ENCODE data around the gene KRTAP4-9. TPM values are rescaled to one million over a fixed set of nuclear protein-coding genes. Genes with fewer than 3 reads are reported as not detected.
A peak's percentile ranks its signal among the peaks of the same experiment; 100 is the strongest.
"Not testable (repeated sequence)": the region's sequence is repeated elsewhere in the genome, so short reads cannot be mapped to it uniquely, and the experiment has no call there.

The KRTAP4-9 gene
- total RNA-seq, 1 experiment from 2014 or later = not detected

GRCh38 chr17:41073676-41074075 lies 31.5 kb upstream of the KRTAP4-9 start:
- H3K27me3 Mint-ChIP-seq (ENCODE audit: unreplicated experiment) = no peaks in the 10 kb centered on the region
- no peak for TF ChIP-seq CTCF (IDR thresholded peaks at IDR 0.05; ENCODE audit: unreplicated experiment)
- BruUV-seq (replicated peaks) = no TSS peak
- CTCF ChIA-PET = interaction anchor here (0.6 to 1.0 kb wide), 4 partner anchors 9 to 192 kb away, joined by 3 to 4 read pairs (median 4); partner anchors contain the start of gene KRTAP2-3
- H3K36me3 Mint-ChIP-seq (ENCODE audit: insufficient read depth, unreplicated experiment) = no peaks in the 10 kb centered on the region
- no peak overlapping the region for H3K4me3 Mint-ChIP-seq (ENCODE audit: low read depth, unreplicated experiment)
- H3K9me3 Mint-ChIP-seq (ENCODE audit: low read depth, unreplicated experiment) = peaks cover 5% of the 10 kb centered on the region
- H3K4me1 Mint-ChIP-seq (ENCODE audit: low read depth, unreplicated experiment) = peaks cover 7% of the 10 kb centered on the region
- intact Hi-C loops (cut with micrococcal nuclease; ENCODE audit: unreplicated experiment) = no loop called here
- H3K27ac Mint-ChIP-seq (ENCODE audit: unreplicated experiment) = no peak overlapping the region
- DNase-seq = no peak

DNA sequence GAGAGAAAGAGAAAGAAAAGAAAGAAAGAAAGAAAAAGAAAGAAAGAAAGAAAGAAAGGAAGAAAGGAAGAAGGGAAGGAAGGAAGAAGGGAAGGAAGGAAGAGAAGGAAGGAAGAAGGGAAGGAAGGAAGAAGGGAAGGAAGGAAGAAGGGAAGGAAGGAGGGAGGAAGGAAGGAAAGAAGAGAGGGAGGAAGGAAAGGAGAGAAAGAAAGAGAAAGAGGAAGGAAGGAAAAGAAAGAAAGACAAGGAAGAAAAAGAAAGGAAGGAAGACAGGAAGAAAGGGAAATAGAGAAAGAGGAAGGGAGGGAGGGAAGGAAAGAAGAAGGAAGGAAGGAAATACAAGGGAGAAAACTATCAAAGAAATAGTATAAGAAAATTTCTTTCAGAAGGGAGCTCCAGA lies 28.4 kb upstream of the KRTAP4-9 start:
- Mint-ChIP-seq H3K27ac (ENCODE audit: unreplicated experiment) (no peak overlapping the region), H3K9me3 (ENCODE audit: low read depth, unreplicated experiment) (peaks cover 9% of the 10 kb centered on the region), H3K4me1 (ENCODE audit: low read depth, unreplicated experiment) (peaks cover 7% of the 10 kb centered on the region), H3K4me3 (ENCODE audit: low read depth, unreplicated experiment) (no peak overlapping the region), H3K27me3 (ENCODE audit: unreplicated experiment) (no peaks in the 10 kb centered on the region), H3K36me3 (ENCODE audit: insufficient read depth, unreplicated experiment) (no peaks in the 10 kb centered on the region)
- no TSS peak for BruUV-seq (replicated peaks)
- no peak for DNase-seq
- intact Hi-C loops (cut with micrococcal nuclease; ENCODE audit: unreplicated experiment) = no loop called here
- no peak for TF ChIP-seq CTCF (IDR thresholded peaks at IDR 0.05; ENCODE audit: unreplicated experiment)
- CTCF ChIA-PET = no interaction called here

GRCh38 chr17:41082626-41083025 lies 22.6 kb upstream of the KRTAP4-9 start:
- CTCF ChIA-PET = interaction anchor here (0.8 to 1.0 kb wide), 2 partner anchors 8 to 12 kb away, joined by 3 read pairs; no protein-coding TSS in a partner anchor
- BruUV-seq (replicated peaks) = no TSS peak
- peaks cover 4% of the 10 kb centered on the region for H3K9me3 Mint-ChIP-seq (ENCODE audit: low read depth, unreplicated experiment)
- H3K4me1 Mint-ChIP-seq (ENCODE audit: low read depth, unreplicated experiment) = peaks cover 24% of the 10 kb centered on the region
- no peak overlapping the region for H3K4me3 Mint-ChIP-seq (ENCODE audit: low read depth, unreplicated experiment)
- DNase-seq = no peak
- H3K36me3 Mint-ChIP-seq (ENCODE audit: insufficient read depth, unreplicated experiment) = peaks cover 5% of the 10 kb centered on the region
- H3K27ac Mint-ChIP-seq (ENCODE audit: unreplicated experiment) = peak overlapping the region; percentile 0
- no peak for TF ChIP-seq CTCF (IDR thresholded peaks at IDR 0.05; ENCODE audit: unreplicated experiment)
- H3K27me3 Mint-ChIP-seq (ENCODE audit: unreplicated experiment) = no peaks in the 10 kb centered on the region
- intact Hi-C loops (cut with micrococcal nuclease; ENCODE audit: unreplicated experiment) = no loop called here

- H3K4me1 Mint-ChIP-seq (ENCODE audit: low read depth, unreplicated experiment) = peaks cover 32% of the 10 kb centered on the region
- BruUV-seq (replicated peaks); DNase-seq; H3K9me3 Mint-ChIP-seq (ENCODE audit: low read depth, unreplicated experiment); H3K4me3 Mint-ChIP-seq (ENCODE audit: low read depth, unreplicated experiment); intact Hi-C loops (cut with micrococcal nuclease; ENCODE audit: unreplicated experiment); H3K27me3 Mint-ChIP-seq (ENCODE audit: unreplicated experiment); H3K27ac Mint-ChIP-seq (ENCODE audit: unreplicated experiment); H3K36me3 Mint-ChIP-seq (ENCODE audit: insufficient read depth, unreplicated experiment): not testable (repeated sequence)
- CTCF ChIA-PET = interaction anchor here (1.0 kb wide), 1 partner anchor 13 kb away, joined by 3 read pairs; no protein-coding TSS in a partner anchor
Measured at GRCh38 chr17:41083427-41083826, 21.8 kb upstream of the KRTAP4-9 start.

- H3K27ac Mint-ChIP-seq (ENCODE audit: unreplicated experiment); intact Hi-C loops (cut with micrococcal nuclease; ENCODE audit: unreplicated experiment); CTCF ChIA-PET; DNase-seq; H3K4me3 Mint-ChIP-seq (ENCODE audit: low read depth, unreplicated experiment); H3K36me3 Mint-ChIP-seq (ENCODE audit: insufficient read depth, unreplicated experiment); BruUV-seq (replicated peaks); H3K9me3 Mint-ChIP-seq (ENCODE audit: low read depth, unreplicated experiment); H3K27me3 Mint-ChIP-seq (ENCODE audit: unreplicated experiment): not testable (repeated sequence)
- H3K4me1 Mint-ChIP-seq (ENCODE audit: low read depth, unreplicated experiment) = peaks cover 38% of the 10 kb centered on the region
Measured at GRCh38 chr17:41084100-41084856, 20.9 kb upstream of the KRTAP4-9 start, which contains the start of gene KRTAP4-7. Gene KRTAP4-7, plus strand, starts transcription at chr17:41084150. Its CDS starts 57 bp downstream, at chr17:41084207.

DNA sequence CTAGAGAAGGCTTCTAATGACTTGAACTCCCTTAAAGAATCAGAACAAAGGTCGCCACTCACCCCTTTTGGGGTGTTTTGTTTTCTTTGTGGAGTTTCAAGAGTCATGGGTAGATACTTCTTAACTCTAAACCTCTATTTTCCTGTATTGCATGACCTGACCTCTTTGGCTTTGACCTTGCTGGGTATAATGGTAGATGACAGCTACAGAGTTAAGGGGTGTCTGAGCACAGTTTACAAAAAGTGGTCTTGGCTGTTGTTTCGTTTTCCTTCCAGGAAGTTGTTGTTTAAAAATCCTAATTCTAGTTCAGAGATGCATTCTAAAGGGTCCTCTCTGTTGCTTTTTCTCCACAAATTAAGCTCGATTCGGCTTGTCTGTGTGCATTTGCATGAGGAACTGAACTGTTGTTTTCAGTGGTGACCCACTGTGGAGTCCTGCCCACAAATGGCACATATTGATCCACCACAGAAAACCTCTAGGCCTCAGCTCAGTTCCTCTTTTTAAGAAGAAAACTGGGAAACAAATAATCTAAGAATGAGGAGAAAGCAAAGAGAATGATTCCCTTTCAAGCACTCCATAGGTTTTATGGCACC lies 16.3 kb upstream of the KRTAP4-9 start:
- BruUV-seq (replicated peaks); intact Hi-C loops (cut with micrococcal nuclease; ENCODE audit: unreplicated experiment): not testable (repeated sequence)
- CTCF ChIA-PET = interaction anchor here (0.6 to 0.8 kb wide), 4 partner anchors 10 to 1127 kb away, joined by 3 to 5 read pairs (median 4); no protein-coding TSS in a partner anchor

More for the DNA sequence above, 16.3 kb upstream of the KRTAP4-9 start:
- not testable (repeated sequence) for H3K4me3 Mint-ChIP-seq (ENCODE audit: low read depth, unreplicated experiment); H3K9me3 Mint-ChIP-seq (ENCODE audit: low read depth, unreplicated experiment); H3K36me3 Mint-ChIP-seq (ENCODE audit: insufficient read depth, unreplicated experiment); H3K27me3 Mint-ChIP-seq (ENCODE audit: unreplicated experiment); DNase-seq; H3K27ac Mint-ChIP-seq (ENCODE audit: unreplicated experiment)
- peaks cover 37% of the 10 kb centered on the region for H3K4me1 Mint-ChIP-seq (ENCODE audit: low read depth, unreplicated experiment)
